ENCODE results near the gene HDAC5.

Gene HDAC5

DNA sequence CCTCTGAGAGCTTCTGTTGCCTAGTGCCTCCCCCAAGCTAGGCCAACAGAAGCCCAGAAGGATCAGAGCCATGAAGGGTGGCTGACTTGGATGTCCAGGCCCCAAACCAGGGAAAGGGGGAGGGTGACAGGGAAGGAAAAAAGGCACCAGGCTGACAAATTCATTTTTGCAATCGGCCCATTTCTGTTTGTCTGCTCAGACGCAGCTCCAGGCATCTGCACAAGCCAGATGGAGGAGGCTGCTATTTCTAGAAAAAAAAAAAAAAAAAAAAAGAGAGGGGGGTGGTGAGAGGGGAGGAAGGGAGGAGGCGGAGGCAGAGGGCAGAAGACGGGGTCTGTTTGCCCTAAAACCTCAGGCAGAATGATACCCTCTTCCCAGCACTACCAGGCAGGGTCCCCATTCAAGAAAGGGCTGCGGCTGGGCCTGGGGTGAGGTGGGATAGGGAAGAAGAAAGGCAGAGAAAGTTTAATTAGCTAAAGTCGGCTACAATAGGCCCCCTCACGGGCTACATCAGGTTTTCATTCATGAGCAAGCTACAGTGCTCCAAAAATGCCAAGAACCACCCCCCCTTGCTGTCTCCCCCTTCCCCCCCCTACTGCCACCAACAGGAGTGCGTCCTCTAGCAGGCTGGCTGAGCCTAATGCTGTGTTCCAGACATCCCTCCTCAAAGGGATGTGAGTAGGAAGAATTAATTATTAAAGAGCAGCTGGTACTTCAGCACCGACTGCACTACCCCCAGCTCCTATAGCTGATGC lies 2.4 kb downstream of the HDAC5 start:
- TF ChIP-seq TAF1 (IDR thresholded peaks at IDR 0.05; ENCODE audit: borderline replicate concordance, insufficient read depth, low read length) (no peak), SIN3A (IDR thresholded peaks at IDR 0.05; ENCODE audit: borderline replicate concordance, insufficient read depth, low read length) (0 out of 2 replicates have a peak, but pooled peaks have one; percentile 7)

DNA sequence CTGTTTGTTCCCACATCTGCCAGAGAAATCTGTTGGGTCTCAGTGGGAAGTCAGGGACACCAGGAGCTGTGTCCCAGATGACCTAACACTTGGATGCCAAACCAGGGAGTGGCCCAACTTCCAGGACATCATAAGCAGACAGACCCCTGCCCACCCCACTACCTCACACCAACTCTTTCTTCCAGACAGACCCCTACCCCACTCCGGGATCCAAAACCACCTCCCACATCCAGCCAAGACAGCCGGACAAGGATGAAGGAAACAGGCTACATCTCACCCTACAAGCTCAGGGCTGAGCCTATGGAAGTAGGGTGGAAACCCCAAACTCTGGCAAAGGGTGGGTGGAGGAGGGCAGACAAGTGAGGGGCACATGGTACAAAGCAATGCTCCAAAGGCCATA lies 3.6 kb downstream of the HDAC5 start:
- TF ChIP-seq, protein P1, sequence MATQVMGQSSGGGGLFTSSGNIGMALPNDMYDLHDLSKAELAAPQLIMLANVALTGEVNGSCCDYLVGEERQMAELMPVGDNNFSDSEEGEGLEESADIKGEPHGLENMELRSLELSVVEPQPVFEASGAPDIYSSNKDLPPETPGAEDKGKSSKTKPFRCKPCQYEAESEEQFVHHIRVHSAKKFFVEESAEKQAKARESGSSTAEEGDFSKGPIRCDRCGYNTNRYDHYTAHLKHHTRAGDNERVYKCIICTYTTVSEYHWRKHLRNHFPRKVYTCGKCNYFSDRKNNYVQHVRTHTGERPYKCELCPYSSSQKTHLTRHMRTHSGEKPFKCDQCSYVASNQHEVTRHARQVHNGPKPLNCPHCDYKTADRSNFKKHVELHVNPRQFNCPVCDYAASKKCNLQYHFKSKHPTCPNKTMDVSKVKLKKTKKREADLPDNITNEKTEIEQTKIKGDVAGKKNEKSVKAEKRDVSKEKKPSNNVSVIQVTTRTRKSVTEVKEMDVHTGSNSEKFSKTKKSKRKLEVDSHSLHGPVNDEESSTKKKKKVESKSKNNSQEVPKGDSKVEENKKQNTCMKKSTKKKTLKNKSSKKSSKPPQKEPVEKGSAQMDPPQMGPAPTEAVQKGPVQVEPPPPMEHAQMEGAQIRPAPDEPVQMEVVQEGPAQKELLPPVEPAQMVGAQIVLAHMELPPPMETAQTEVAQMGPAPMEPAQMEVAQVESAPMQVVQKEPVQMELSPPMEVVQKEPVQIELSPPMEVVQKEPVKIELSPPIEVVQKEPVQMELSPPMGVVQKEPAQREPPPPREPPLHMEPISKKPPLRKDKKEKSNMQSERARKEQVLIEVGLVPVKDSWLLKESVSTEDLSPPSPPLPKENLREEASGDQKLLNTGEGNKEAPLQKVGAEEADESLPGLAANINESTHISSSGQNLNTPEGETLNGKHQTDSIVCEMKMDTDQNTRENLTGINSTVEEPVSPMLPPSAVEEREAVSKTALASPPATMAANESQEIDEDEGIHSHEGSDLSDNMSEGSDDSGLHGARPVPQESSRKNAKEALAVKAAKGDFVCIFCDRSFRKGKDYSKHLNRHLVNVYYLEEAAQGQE (IDR thresholded peaks at IDR 0.05; ENCODE audit: insufficient read depth in 1 of 2, low read depth in 2 of 2, low read length in 2 of 2) = no peak
- TF ChIP-seq SIN3A (IDR thresholded peaks at IDR 0.05; ENCODE audit: borderline replicate concordance, insufficient read depth, low read length) = no peak
- TF ChIP-seq TAF1 (IDR thresholded peaks at IDR 0.05; ENCODE audit: borderline replicate concordance, insufficient read depth, low read length) = no peak
- no peak for TF ChIP-seq FOXP2 (optimal IDR thresholded peaks at IDR 0.05; ENCODE audit: borderline replicate concordance, extremely low read depth, extremely low read length, insufficient read depth)
- TF ChIP-seq POLR2AphosphoS5 (IDR thresholded peaks at IDR 0.05; ENCODE audit: low read depth, low read length) = no peak

DNA sequence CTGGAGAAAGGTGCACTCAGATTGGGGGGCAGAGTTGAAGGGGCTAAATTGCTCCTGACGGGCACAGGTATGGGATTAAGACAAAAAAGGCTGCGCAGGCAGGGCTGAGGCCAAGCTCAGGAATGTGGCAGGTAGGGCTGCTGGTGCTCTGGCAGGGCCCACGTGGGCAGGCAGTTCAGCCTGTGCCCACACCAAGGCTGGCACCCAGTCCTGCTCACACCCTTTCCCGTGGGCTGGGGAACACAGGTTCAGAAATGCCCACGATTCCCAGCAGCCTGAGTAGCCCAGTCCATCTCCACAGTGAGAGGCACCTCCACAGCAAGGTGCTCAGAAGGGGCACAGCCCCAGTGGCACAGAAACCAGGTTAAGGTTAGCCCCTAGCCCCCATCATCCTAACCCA lies 4.4 kb downstream of the HDAC5 start:
- no peak for TF ChIP-seq FOXP2 (optimal IDR thresholded peaks at IDR 0.05; ENCODE audit: borderline replicate concordance, extremely low read depth, extremely low read length, insufficient read depth)
- no peak for TF ChIP-seq TAF1 (IDR thresholded peaks at IDR 0.05; ENCODE audit: borderline replicate concordance, insufficient read depth, low read length)
- TF ChIP-seq POLR2AphosphoS5 (IDR thresholded peaks at IDR 0.05; ENCODE audit: low read depth, low read length) = no peak
- TF ChIP-seq, protein P1 (IDR thresholded peaks at IDR 0.05; ENCODE audit: insufficient read depth in 1 of 2, low read depth in 2 of 2, low read length in 2 of 2) = no peak
- no peak for TF ChIP-seq SIN3A (IDR thresholded peaks at IDR 0.05; ENCODE audit: borderline replicate concordance, insufficient read depth, low read length)

DNA sequence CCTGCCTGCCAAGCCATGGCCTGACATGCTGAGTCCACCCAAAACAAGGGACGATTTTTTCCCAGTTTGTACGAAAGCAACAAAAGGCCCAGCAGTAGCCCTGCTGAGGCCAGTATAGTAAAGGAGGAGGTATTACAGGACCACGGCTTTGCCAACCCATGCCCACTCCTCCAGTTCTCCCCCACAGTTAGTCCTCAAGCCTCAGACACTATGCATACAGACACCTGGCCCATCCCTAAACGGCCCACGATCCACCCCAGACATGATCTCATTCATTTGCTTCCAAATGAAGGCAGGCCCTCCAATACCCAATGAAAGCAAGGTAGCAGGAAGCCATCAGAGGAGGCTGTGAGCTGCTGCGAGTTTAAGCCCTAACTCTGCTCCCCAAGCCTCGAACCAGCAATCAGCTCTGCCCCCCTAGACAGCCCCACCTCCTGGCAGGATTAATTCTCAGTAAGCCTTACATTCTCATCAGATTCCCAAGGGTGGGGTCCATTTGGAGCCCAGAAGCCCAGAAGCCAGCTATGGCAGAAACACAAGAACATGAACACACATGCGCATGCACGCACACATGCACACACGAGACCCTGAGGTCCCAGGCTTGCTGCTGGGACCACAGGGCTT lies 4.9 kb downstream of the HDAC5 start:
- TF ChIP-seq SIN3A (IDR thresholded peaks at IDR 0.05; ENCODE audit: borderline replicate concordance, insufficient read depth, low read length) = no peak
- TF ChIP-seq POLR2AphosphoS5 (IDR thresholded peaks at IDR 0.05; ENCODE audit: low read depth, low read length) = no peak
- TF ChIP-seq, protein P1 (IDR thresholded peaks at IDR 0.05; ENCODE audit: insufficient read depth in 1 of 2, low read depth in 2 of 2, low read length in 2 of 2) = no peak
- no peak for TF ChIP-seq FOXP2 (optimal IDR thresholded peaks at IDR 0.05; ENCODE audit: borderline replicate concordance, extremely low read depth, extremely low read length, insufficient read depth)
- TF ChIP-seq TAF1 (IDR thresholded peaks at IDR 0.05; ENCODE audit: borderline replicate concordance, insufficient read depth, low read length) = no peak

DNA sequence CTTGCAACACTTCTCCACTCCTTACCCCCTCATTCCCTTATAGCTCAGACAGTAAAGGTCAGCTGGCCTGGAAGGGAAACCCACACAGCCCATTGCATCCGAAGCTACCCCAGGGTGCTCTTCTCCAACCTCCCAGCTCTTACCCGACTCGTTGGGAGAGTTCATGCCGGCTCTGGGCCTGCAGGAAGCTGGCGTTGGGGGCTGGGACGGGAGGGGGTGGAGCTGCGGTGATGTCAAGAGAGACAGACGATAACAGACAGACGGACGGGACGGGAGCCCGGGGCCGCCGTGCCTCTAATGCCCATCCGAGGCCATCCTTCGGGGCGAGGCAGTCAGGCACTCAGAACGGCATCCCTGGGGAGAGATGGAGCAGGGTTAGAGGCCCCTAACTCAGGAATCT lies 6.1 kb downstream of the HDAC5 start:
- TF ChIP-seq FOXP2 (optimal IDR thresholded peaks at IDR 0.05; ENCODE audit: borderline replicate concordance, extremely low read depth, extremely low read length, insufficient read depth) (no peak), POLR2AphosphoS5 (IDR thresholded peaks at IDR 0.05; ENCODE audit: low read depth, low read length) (no peak), TAF1 (IDR thresholded peaks at IDR 0.05; ENCODE audit: borderline replicate concordance, insufficient read depth, low read length) (no peak), SIN3A (IDR thresholded peaks at IDR 0.05; ENCODE audit: borderline replicate concordance, insufficient read depth, low read length) (no peak)
- TF ChIP-seq, protein P1 (IDR thresholded peaks at IDR 0.05; ENCODE audit: insufficient read depth in 1 of 2, low read depth in 2 of 2, low read length in 2 of 2) = no peak
